K562 (cell line): ENCODE results near the gene PSMD9. TPM values are rescaled to one million over a fixed set of nuclear protein-coding genes. Genes with fewer than 3 reads are reported as not detected.

Experiments
- ATAC-seq: fragments of 200-7000 bp; cut with Tn5 transposase; 3 replicates; pipeline ENCODE4 v1.9.1; 2020; ENCODE audit warnings: moderate library complexity
- BruUV-seq: library from RNA; stranded (reverse); fragments of 400-500 nt; replicated peaks from 2 replicates; lab custom pipeline; 2021; lab: Mats Ljungman, UMichigan
- CTCF ChIA-PET: fragments of 300-600 bp; formaldehyde crosslinking; extraction: SDS; loops from one replicate; lab custom pipeline; 2021; ENCODE audit warnings: low intra/inter-chr PET ratio; lab: Yijun Ruan, JAX
- POLR2A ChIA-PET: fragments of 300-600, 350-650 bp; sonication (Branson Sonifier 250); formaldehyde crosslinking; extraction: SDS; loops from one replicate; lab custom pipeline; 2021; ENCODE audit warnings: antibody characterized with exemption, inconsistent platforms; lab: Yijun Ruan, JAX
- DNase-seq, 4 experiments: peaks; one replicate each; pipeline versions ENCODE4 v3.0.0 to v3.0.0-alpha.2; 2011 to 2018; ENCODE audit warnings: low spot score in 3 of 4, mixed read lengths in 3 of 4; ENCODE audit errors: extremely low read depth in 1 of 4
- FAIRE-seq: peaks from 2 replicates; lab custom pipeline; 2011; peaks lifted over from hg19 to GRCh38; lab: Jason Lieb, UNC
- H2AFZ ChIP-seq: 2 replicates; pipeline ENCODE4 v1.6.0; 2011; ENCODE audit warnings: low read depth, low read length, control low read depth, inconsistent platforms
- H3K27ac ChIP-seq: fragments of 200-600 bp; 3 replicates; pipeline ENCODE4 v1.8.0; 2011; ENCODE audit warnings: low read depth, mild to moderate bottlenecking, control low read depth, inconsistent platforms, low read length, moderate library complexity, mixed read lengths; ENCODE audit errors: extremely low read depth
- H3K27me3 ChIP-seq, 2 experiments: fragments of 300-600 bp in 1 of 2; 2 replicates in 1 of 2; 3 replicates in 1 of 2; pipeline versions ENCODE4 v1.6.0 to v1.8.0; 2011; ENCODE audit warnings: inconsistent platforms in 2 of 2, low read length in 2 of 2, mild to moderate bottlenecking in 1 of 2, mixed read lengths in 1 of 2, moderate library complexity in 1 of 2; ENCODE audit not compliant: control insufficient read depth in 2 of 2, insufficient read depth in 2 of 2
- H3K36me3 ChIP-seq: fragments of 300-600 bp; 3 replicates; pipeline ENCODE4 v1.8.0; 2011; ENCODE audit warnings: mild to moderate bottlenecking, low read length, inconsistent platforms; ENCODE audit not compliant: control insufficient read depth, insufficient read depth
- H3K4me1 ChIP-seq, 2 experiments: fragments of 200-600 bp in 1 of 2; replicated peaks in 1 of 2; 2 replicates in 1 of 2; 3 replicates in 1 of 2; pipeline versions ENCODE4 v1.5.1 to v1.8.0; 2011; ENCODE audit warnings: inconsistent platforms in 2 of 2, low read length in 2 of 2, mild to moderate bottlenecking in 1 of 2, mixed read lengths in 1 of 2, moderate library complexity in 1 of 2; ENCODE audit not compliant: control insufficient read depth in 2 of 2, insufficient read depth in 2 of 2
- H3K4me2 ChIP-seq: 2 replicates; pipeline ENCODE4 v1.6.1; 2011; ENCODE audit warnings: low read length, control low read depth, inconsistent platforms, mixed read lengths; ENCODE audit not compliant: insufficient read depth
- H3K4me3 ChIP-seq: fragments of 200-600 bp; sonication (generic), shearing (Covaris generic); 2 replicates; pipeline ENCODE4 v1.5.1; 2016; ENCODE audit warnings: control low read depth, inconsistent platforms
- H3K79me2 ChIP-seq: fragments of 200-600 bp; 3 replicates; pipeline ENCODE4 v1.8.0; 2011; ENCODE audit warnings: low read length, inconsistent platforms; ENCODE audit not compliant: control insufficient read depth, insufficient read depth
- H3K9ac ChIP-seq, 2 experiments: 2 replicates each; pipeline versions ENCODE4 v1.6.0 to v1.6.1; 2011; ENCODE audit warnings: low read depth in 2 of 2, low read length in 2 of 2, control low read depth in 1 of 2, inconsistent platforms in 1 of 2, mild to moderate bottlenecking in 1 of 2, mixed read lengths in 1 of 2; ENCODE audit not compliant: insufficient read depth in 1 of 2
- H3K9me1 ChIP-seq: one replicate; pipeline ENCODE4 v1.6.0; 2011; ENCODE audit warnings: inconsistent platforms, mild to moderate bottlenecking, low read length, moderate library complexity; ENCODE audit not compliant: control insufficient read depth, insufficient read depth
- H3K9me3 ChIP-seq: replicated peaks from 2 replicates; pipeline ENCODE4 v1.5.1; 2011; ENCODE audit warnings: low read depth, low read length, inconsistent platforms; ENCODE audit not compliant: control insufficient read depth, insufficient read depth
- H4K20me1 ChIP-seq: replicated peaks from 2 replicates; pipeline ENCODE4 v1.6.1; 2011; ENCODE audit warnings: low read length, inconsistent platforms, mixed read lengths; ENCODE audit not compliant: control insufficient read depth, insufficient read depth
- ARID2 ChIP-seq: fragments of 450-650 bp; IDR thresholded peaks from 2 replicates; pipeline ENCODE4 v1.6.1; 2017; ENCODE audit warnings: antibody characterized with exemption, mild to moderate bottlenecking
- BACH1 ChIP-seq: fragments of 200-800 bp; sonication (Bioruptor generic); IDR thresholded peaks from 2 replicates; pipeline ENCODE4 v1.6.1; 2016; ENCODE audit warnings: missing genetic modification characterization, missing compliant biosample characterization
- CBX1 ChIP-seq: sonication (generic); IDR thresholded peaks from 2 replicates; pipeline ENCODE4 v1.6.1; 2016; ENCODE audit warnings: antibody characterized with exemption, low read depth, mild to moderate bottlenecking
- CBX3 ChIP-seq, 2 experiments: IDR thresholded peaks; 1 replicate in 1 of 2; 2 replicates in 1 of 2; pipeline ENCODE4 v1.6.1; 2012; ENCODE audit warnings: inconsistent platforms in 2 of 2, low read length in 2 of 2, borderline replicate concordance in 1 of 2, control low read depth in 1 of 2
- CBX5 ChIP-seq: IDR thresholded peaks from 2 replicates; pipeline ENCODE4 v1.6.1; 2014; ENCODE audit warnings: low read depth, borderline replicate concordance
- CHD4 ChIP-seq: fragments of 200-600 bp; sonication (generic); IDR thresholded peaks from 3 replicates; pipeline ENCODE4 v1.6.1; 2012; ENCODE audit warnings: low read depth, mild to moderate bottlenecking, mixed read lengths, low read length, inconsistent platforms; ENCODE audit not compliant: insufficient read depth, insufficient replicate concordance, poor library complexity, severe bottlenecking
- CSDE1 ChIP-seq, 2 experiments: fragments of 450-650 bp; IDR thresholded peaks; 2 replicates each; pipeline ENCODE4 v1.6.1; 2016; ENCODE audit warnings: mild to moderate bottlenecking in 1 of 2
- GTF2E2 ChIP-seq: fragments of 200-800 bp; sonication (Bioruptor generic); IDR thresholded peaks from 2 replicates; pipeline ENCODE4 v1.6.1; 2016; ENCODE audit warnings: missing genetic modification characterization, missing compliant biosample characterization
- HMBOX1 ChIP-seq: sonication (generic); IDR thresholded peaks from 2 replicates; pipeline ENCODE4 v1.6.1; 2016
- MIER1 ChIP-seq: fragments of 450-650 bp; IDR thresholded peaks from 2 replicates; pipeline ENCODE4 v1.6.1; 2016; ENCODE audit warnings: antibody characterized with exemption, mild to moderate bottlenecking, low read depth
- NONO ChIP-seq, 2 experiments: fragments of 200-400 bp in 1 of 2; fragments of 450-650 bp in 1 of 2; formaldehyde crosslinking in 1 of 2; IDR thresholded peaks; 2 replicates each; pipeline ENCODE4 v1.6.1; 2017; ENCODE audit warnings: low read depth in 2 of 2, mild to moderate bottlenecking in 2 of 2, moderate library complexity in 2 of 2, low read length in 1 of 2
- PHB2 ChIP-seq: fragments of 450-650 bp; IDR thresholded peaks from 2 replicates; pipeline ENCODE4 v1.6.1; 2017; ENCODE audit warnings: low read depth
- TRIM28 ChIP-seq: fragments of 450-650 bp; IDR thresholded peaks from 2 replicates; pipeline ENCODE4 v1.6.1; 2017
- ZNF592 ChIP-seq: fragments of 450-650 bp; IDR thresholded peaks from 2 replicates; pipeline ENCODE4 v1.6.1; 2017; ENCODE audit warnings: antibody characterized with exemption, mild to moderate bottlenecking
- ZNF740 ChIP-seq, 3 experiments: fragments of 200-800 bp in 1 of 3; sonication (Bioruptor generic) in 1 of 3; sonication (generic) in 1 of 3; formaldehyde crosslinking in 1 of 3; IDR thresholded peaks; 2 replicates each; pipeline versions ENCODE4 v1.6.1 to v1.8.0; 2016 to 2022; ENCODE audit warnings: mild to moderate bottlenecking in 2 of 3, missing compliant biosample characterization in 2 of 3, missing genetic modification characterization in 2 of 3, missing genetic modification reagents in 1 of 3
- WGBS: fragments of 100-300 bp; shearing (Covaris generic); methylation state at CpG from one replicate; pipeline ENCODE4 v1.1.6; 2016; ENCODE audit warnings: low coverage, mixed read lengths; ENCODE audit not compliant: insufficient coverage; ENCODE audit errors: missing lambda C conversion rate; 5-methylcytosine and 5-hydroxymethylcytosine counted together
- in situ Hi-C: fragments of 300-500 bp; cut with MboI; formaldehyde crosslinking; loops from 4 replicates; pipeline ENCODE4 v1.15.0; 2018; ENCODE audit warnings: inconsistent platforms, mixed read lengths
- intact Hi-C: fragments of 100-400 bp; cut with micrococcal nuclease; formaldehyde crosslinking; loops from 2 replicates; pipeline ENCODE4 v1.14.2; 2022
- polyA plus RNA-seq, 8 experiments: library from polyadenylated mRNA; depleted of rRNA in 4 of 8; stranded (reverse) in 5 of 8; unstranded in 3 of 8; fragments of >200 nt; fragmentation: Nextera tagmentation in 2 of 8; fragmentation: Illumina TruSeq in 1 of 8; extraction: Ambion mirVana in 2 of 8; extraction: Trizol in 1 of 8; gene quantifications; 2 replicates each; pipeline versions ENCODE4 v1.2.1 to v1.2.3, GENCODE V29; 2011 to 2014; ENCODE audit warnings: inconsistent platforms in 1 of 8, missing spikeins in 1 of 8
- total RNA-seq, 7 experiments: library from RNA; depleted of rRNA in 6 of 7; stranded (reverse); fragments of >200 nt in 6 of 7; fragmentation: Illumina TruSeq in 2 of 7; extraction: Trizol in 2 of 7; gene quantifications; 2 replicates each; pipeline versions ENCODE4 v1.2.1 to v1.2.3, GENCODE V29; 2011 to 2021; ENCODE audit warnings: low replicate concordance in 1 of 7

Gene PSMD9
- total and polyA plus RNA-seq, 9 of the 15 experiments (the other 6 are each of a cell fraction or from before 2014, with no cell fraction given) = 12.2 to 143 (median 61.3) TPM

GRCh38 chr12:121888083-121888477, 510 bp upstream of the PSMD9 start:
- ChIA-PET CTCF (interaction anchor here (0.8 to 3.7 kb wide), 6 partner anchors 65 to 397 kb away, joined by 3 to 50 read pairs (median 5); partner anchors contain the start of gene RHOF), POLR2A (interaction anchor here (0.7 to 2.4 kb wide), 8 partner anchors 10 to 93 kb away, joined by 3 to 16 read pairs (median 4); no protein-coding TSS in a partner anchor)
- DNase-seq = no peak
- H3K9me3 ChIP-seq = no peaks in the 10 kb centered on the region
- TSS peak; percentile 95 for BruUV-seq
- no peak for ATAC-seq
- peak overlapping the region; percentile 92 for H3K27ac ChIP-seq
- H3K9ac ChIP-seq = peak overlapping the region; percentile 12 to 54; a peak in 3 of 4 replicates
- H3K9me1 ChIP-seq = no peaks in the 10 kb centered on the region
- peak overlapping the region; percentile 83 for H3K4me2 ChIP-seq
- H3K4me1 ChIP-seq = peaks cover 21 to 24% of the 10 kb centered on the region in 2 experiments; a peak in 4 of 5 replicates
- H3K27me3 ChIP-seq = no peaks in the 10 kb centered on the region
- in situ Hi-C loops = loop anchor here (5.0 kb wide), 2 partner anchors 91 to 186 kb away; no protein-coding TSS in a partner anchor
- H3K36me3 ChIP-seq = peaks cover 11% of the 10 kb centered on the region; the same call in 2 of the 3 replicates
- H2AFZ ChIP-seq = peak overlapping the region; percentile 88
- intact Hi-C loops = loop anchor here (1.0 to 5.0 kb wide), 5 partner anchors 49 to 191 kb away; no protein-coding TSS in a partner anchor
- 27% methylated on average over 6 of the region's 6 CpGs for WGBS
- H3K4me3 ChIP-seq = peak overlapping the region; percentile 74
- H3K79me2 ChIP-seq = peaks cover 36% of the 10 kb centered on the region
- FAIRE-seq = no peak
- H4K20me1 ChIP-seq = no peaks in the 10 kb centered on the region
- TF ChIP-seq MIER1 = 0 out of 2 replicates have a peak, but pooled peaks have one; percentile 41
- TF ChIP-seq GTF2E2 (tag) = 0 out of 2 replicates have a peak, but pooled peaks have one; percentile 64
- 0 out of 2 replicates have a peak, but pooled peaks have one; percentile 40 for TF ChIP-seq ZNF592
- peak; percentile 100 for TF ChIP-seq CHD4
- 0 out of 4 replicates have a peak, but pooled peaks of 1 of the 2 experiments have one; percentile 15 for TF ChIP-seq NONO (IDR thresholded peaks at IDR 0.05; ENCODE audit: low read depth in 2 of 2, low read length in 1 of 2)
- 0 out of 2 replicates have a peak, but pooled peaks have one; percentile 33 for TF ChIP-seq PHB2
- peak in 1 of 2 experiments; percentile 96; a peak in 1 of 3 replicates for TF ChIP-seq CBX3 (IDR thresholded peaks at IDR 0.05; ENCODE audit: borderline replicate concordance in 1 of 2, low read length in 2 of 2)
- no peak for TF ChIP-seq ZNF740 (CRISPR knock-in tag; IDR thresholded peaks at IDR 0.05)
- no peak for TF ChIP-seq ZNF740 (tag; IDR thresholded peaks at IDR 0.05)
- TF ChIP-seq TRIM28 = 0 out of 2 replicates have a peak, but pooled peaks have one; percentile 40
- peak in 1 of 2 experiments; percentile 29; a peak in 1 of 4 replicates for TF ChIP-seq CSDE1 (IDR thresholded peaks at IDR 0.05)
- TF ChIP-seq HMBOX1 = no peak
- peak; percentile 99 for TF ChIP-seq CBX1
- peak; percentile 38; the same call in 1 of the 2 replicates for TF ChIP-seq CBX5
- no peak for TF ChIP-seq BACH1
- TF ChIP-seq ARID2 = peak; percentile 80
